SK-N-SH treated with all-trans-retinoic acid at 6 μM for 48 hours (cell line): ENCODE data around the gene CPNE5.

Experiments used
- CSDC2 ChIP-seq: fragments of 250-450 bp; sonication (Bioruptor Pico); IDR thresholded peaks from 2 replicates; pipeline ENCODE4 v1.5.0; 2020; ENCODE audit warnings: mild to moderate bottlenecking, moderate library complexity
- GLIS3 ChIP-seq: fragments of 250-450 bp; sonication (Bioruptor Pico); IDR thresholded peaks from 2 replicates; pipeline ENCODE4 v1.5.0; 2020; ENCODE audit warnings: mild to moderate bottlenecking, moderate library complexity
- ISL1 ChIP-seq: fragments of 250-450 bp; sonication (Bioruptor Pico); IDR thresholded peaks from 2 replicates; pipeline ENCODE4 v2.1.2; 2022; ENCODE audit warnings: mild to moderate bottlenecking, moderate library complexity
- OSR1 ChIP-seq: fragments of 250-450 bp; sonication (Bioruptor Pico); IDR thresholded peaks from 2 replicates; pipeline ENCODE4 v1.8.0; 2022; ENCODE audit warnings: moderate library complexity, mild to moderate bottlenecking, inconsistent platforms
- ZC3H10 ChIP-seq: fragments of 250-450 bp; sonication (Bioruptor Pico); IDR thresholded peaks from 2 replicates; pipeline ENCODE4 v1.5.1; 2021; ENCODE audit warnings: mild to moderate bottlenecking, moderate library complexity
- ZNF8 ChIP-seq: fragments of 450-650 bp; formaldehyde crosslinking; IDR thresholded peaks from 2 replicates; pipeline ENCODE4 v1.5.0; 2020; ENCODE audit warnings: mild to moderate bottlenecking, moderate library complexity
- TF ChIP-seq, protein P1 (sequence below): fragments of 250-450 bp; sonication (Bioruptor Pico); IDR thresholded peaks from 2 replicates; pipeline ENCODE4 v1.5.1; 2020; ENCODE audit warnings: low read depth, mild to moderate bottlenecking, moderate library complexity

DNA sequence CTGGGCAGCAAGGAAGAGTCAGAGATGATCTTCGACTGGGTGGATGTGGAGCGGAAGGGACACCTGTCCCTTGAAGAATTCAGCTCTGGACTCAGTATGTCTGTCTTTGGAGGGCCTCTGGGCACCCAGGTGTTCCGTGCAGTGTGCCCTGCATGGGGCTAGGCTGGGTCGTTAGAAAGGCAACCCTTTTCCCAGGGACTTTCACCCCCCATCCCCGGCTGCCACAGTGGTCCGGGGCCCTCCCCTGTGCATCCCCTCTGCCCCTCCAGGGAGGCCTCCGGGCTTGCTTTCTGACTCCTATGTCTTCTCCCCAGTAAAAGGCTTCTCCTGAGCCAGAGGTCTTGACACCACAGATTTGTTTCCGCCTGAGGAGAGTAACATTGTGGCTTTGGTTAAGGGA, 125.4 kb downstream of the CPNE5 start:
- TF ChIP-seq GLIS3 (CRISPR knock-in tag) = no peak
- no peak for TF ChIP-seq ZC3H10 (CRISPR knock-in tag)
- TF ChIP-seq, protein P1, sequence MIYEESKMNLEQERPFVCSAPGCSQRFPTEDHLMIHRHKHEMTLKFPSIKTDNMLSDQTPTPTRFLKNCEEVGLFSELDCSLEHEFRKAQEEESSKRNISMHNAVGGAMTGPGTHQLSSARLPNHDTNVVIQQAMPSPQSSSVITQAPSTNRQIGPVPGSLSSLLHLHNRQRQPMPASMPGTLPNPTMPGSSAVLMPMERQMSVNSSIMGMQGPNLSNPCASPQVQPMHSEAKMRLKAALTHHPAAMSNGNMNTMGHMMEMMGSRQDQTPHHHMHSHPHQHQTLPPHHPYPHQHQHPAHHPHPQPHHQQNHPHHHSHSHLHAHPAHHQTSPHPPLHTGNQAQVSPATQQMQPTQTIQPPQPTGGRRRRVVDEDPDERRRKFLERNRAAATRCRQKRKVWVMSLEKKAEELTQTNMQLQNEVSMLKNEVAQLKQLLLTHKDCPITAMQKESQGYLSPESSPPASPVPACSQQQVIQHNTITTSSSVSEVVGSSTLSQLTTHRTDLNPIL (CRISPR knock-in tag) = no peak
- no peak for TF ChIP-seq ISL1 (CRISPR knock-in tag)
- no peak for TF ChIP-seq ZNF8 (CRISPR knock-in tag)
- no peak for TF ChIP-seq CSDC2 (CRISPR knock-in tag)
- TF ChIP-seq OSR1 (CRISPR knock-in tag) = no peak
